NCI-H1105 treated with DMSO at 0.1 percent for 48 hours (cell line): ENCODE data around the gene SLC9C1.

Experiments
- DNase-seq: peaks from one replicate; lab custom pipeline; 2025; lab: John Stamatoyannopoulos, UW

The SLC9C1 gene

GRCh38 chr3:112306825-112307224, 12.8 kb upstream of the SLC9C1 start:
- DNase-seq = no peak

GRCh38 chr3:112304611-112305010, 10.6 kb upstream of the SLC9C1 start:
- DNase-seq = no peak

GRCh38 chr3:112303764-112304325, 9.8 kb upstream of the SLC9C1 start:
- no peak for DNase-seq

GRCh38 chr3:112302881-112303763, 9.1 kb upstream of the SLC9C1 start:
- DNase-seq = no peak

- no peak for DNase-seq
These were observed 8.3 kb upstream of the SLC9C1 start for GRCh38 chr3:112302150-112302830.

GRCh38 chr3:112298781-112299180, 4.8 kb upstream of the SLC9C1 start:
- DNase-seq = no peak

GRCh38 chr3:112297714-112298113, 3.7 kb upstream of the SLC9C1 start:
- DNase-seq = no peak

GRCh38 chr3:112289011-112289410, 5.0 kb downstream of the SLC9C1 start:
- DNase-seq = no peak

GRCh38 chr3:112280266-112280665, 13.8 kb downstream of the SLC9C1 start:
- DNase-seq = no peak

- DNase-seq = no peak
These were observed 20.5 kb downstream of the SLC9C1 start for GRCh38 chr3:112273536-112273935.

- no peak for DNase-seq
These were observed 32.3 kb downstream of the SLC9C1 start for GRCh38 chr3:112261742-112262141.

GRCh38 chr3:112260563-112260962, 33.5 kb downstream of the SLC9C1 start:
- DNase-seq = no peak

GRCh38 chr3:112253301-112253971, 40.6 kb downstream of the SLC9C1 start:
- DNase-seq = no peak

GRCh38 chr3:112247900-112248299, 46.1 kb downstream of the SLC9C1 start:
- no peak for DNase-seq

GRCh38 chr3:112247350-112247749, 46.7 kb downstream of the SLC9C1 start:
- DNase-seq = no peak

GRCh38 chr3:112233083-112233482, 60.9 kb downstream of the SLC9C1 start:
- no peak for DNase-seq

- DNase-seq = no peak
These were observed 62.3 kb downstream of the SLC9C1 start for GRCh38 chr3:112231727-112232126.

GRCh38 chr3:112230033-112230432, 64.0 kb downstream of the SLC9C1 start:
- DNase-seq = no peak

- DNase-seq = peak; percentile 22
These were observed 65.2 kb downstream of the SLC9C1 start for GRCh38 chr3:112228786-112229185.

- no peak for DNase-seq
These were observed 93.7 kb downstream of the SLC9C1 start for GRCh38 chr3:112200317-112200666.

GRCh38 chr3:112199622-112200316, 94.2 kb downstream of the SLC9C1 start:
- DNase-seq = no peak

GRCh38 chr3:112197131-112197530, 96.9 kb downstream of the SLC9C1 start:
- DNase-seq = no peak
